GM18499 (cell line): ENCODE measurements around the gene MIB1.
A peak's percentile ranks its signal among the peaks of the same experiment; 100 is the strongest.
"Not testable (repeated sequence)": the region's sequence is repeated elsewhere in the genome, so short reads cannot be mapped to it uniquely, and the experiment has no call there.

Experiments used
- ATAC-seq: cut with Tn5 transposase; IDR thresholded peaks from one replicate; pipeline ENCODE4 v1.9.1; 2021; ENCODE audit warnings: moderate number of reproducible peaks; ENCODE audit not compliant: insufficient read depth, unreplicated experiment

MIB1 gene

GRCh38 chr18:21740538-21741311, at the start of gene MIB1:
Gene MIB1 (plus strand): TSS chr18:21740792. CDS start chr18:21741584, 792 bp downstream.
- peak; percentile 87 for ATAC-seq

- no peak for ATAC-seq
These were observed 47.3 kb upstream of the MIB1 start for GRCh38 chr18:21693322-21693721.

GRCh38 chr18:21700528-21701075, 40.0 kb upstream of the MIB1 start:
- ATAC-seq: no peak

GRCh38 chr18:21701621-21702020, 39.0 kb upstream of the MIB1 start:
- no peak for ATAC-seq

GRCh38 chr18:21702602-21703001, 38.0 kb upstream of the MIB1 start:
- no peak for ATAC-seq

GRCh38 chr18:21703241-21703820, 37.3 kb upstream of the MIB1 start:
- no peak for ATAC-seq

- peak; percentile 80 for ATAC-seq
These were observed 35.8 kb upstream of the MIB1 start, which contains the start of gene ABHD3 for GRCh38 chr18:21704603-21705364. Gene ABHD3 (minus strand): TSS chr18:21704774. CDS start chr18:21704665, 109 bp downstream.

GRCh38 chr18:21706386-21706865, 34.2 kb upstream of the MIB1 start:
- no peak for ATAC-seq

GRCh38 chr18:21707130-21707529, 33.5 kb upstream of the MIB1 start:
- not testable (repeated sequence) for ATAC-seq

- ATAC-seq: no peak
These were observed 26.1 kb upstream of the MIB1 start for GRCh38 chr18:21714474-21714873.

GRCh38 chr18:21722687-21723086, 17.9 kb upstream of the MIB1 start:
- no peak for ATAC-seq

- ATAC-seq: no peak
These were observed 15.4 kb upstream of the MIB1 start for GRCh38 chr18:21725201-21725600.

- ATAC-seq: no peak
These were observed 12.9 kb upstream of the MIB1 start for GRCh38 chr18:21727702-21728101.

GRCh38 chr18:21733011-21733410, 7.6 kb upstream of the MIB1 start:
- no peak for ATAC-seq

- ATAC-seq: no peak
These were observed 5.1 kb upstream of the MIB1 start for GRCh38 chr18:21735452-21736015.

- ATAC-seq: not testable (repeated sequence)
These were observed 3.7 kb upstream of the MIB1 start for GRCh38 chr18:21736926-21737325.

- peak; percentile 7 for ATAC-seq
These were observed 721 bp upstream of the MIB1 start for GRCh38 chr18:21739604-21740537.

GRCh38 chr18:21741312-21741561, 645 bp downstream of the MIB1 start:
- no peak for ATAC-seq

GRCh38 chr18:21741562-21742314, 1.1 kb downstream of the MIB1 start:
- ATAC-seq: no peak
